ENCODE data around the gene TCF25.
"Not testable (repeated sequence)": the region's sequence is repeated elsewhere in the genome, so short reads cannot be mapped to it uniquely, and the experiment has no call there.

The TCF25 gene

GRCh38 chr16:89873109-89873971, at the start of gene TCF25:
Gene TCF25, plus strand, starts transcription at chr16:89873592. Its CDS starts 76 bp downstream, at chr16:89873668.
- no peak for FAIRE-seq
- TF ChIP-seq CTCF (IDR thresholded peaks at IDR 0.05; ENCODE audit: insufficient read depth, missing control alignments), result no peak
- peak; percentile 40 for DNase-seq (ENCODE audit: insufficient read length, low spot score)

GRCh38 chr16:89823824-89824148, 49.6 kb upstream of the TCF25 start:
- not testable (repeated sequence) for FAIRE-seq; DNase-seq (ENCODE audit: insufficient read length, low spot score)

- no peak for TF ChIP-seq CTCF (IDR thresholded peaks at IDR 0.05; ENCODE audit: insufficient read depth, missing control alignments)
- FAIRE-seq (no peak), DNase-seq (ENCODE audit: insufficient read length, low spot score) (no peak)
Observed at GRCh38 chr16:89826531-89827382, 46.6 kb upstream of the TCF25 start.

GRCh38 chr16:89827383-89828198, 45.8 kb upstream of the TCF25 start:
- FAIRE-seq (no peak), DNase-seq (ENCODE audit: insufficient read length, low spot score) (no peak)
- no peak for TF ChIP-seq CTCF (IDR thresholded peaks at IDR 0.05; ENCODE audit: insufficient read depth, missing control alignments)

GRCh38 chr16:89828199-89828869, 45.1 kb upstream of the TCF25 start, which contains the start of gene SPIRE2:
Gene SPIRE2, plus strand, starts transcription at chr16:89828475. Its CDS starts 76 bp downstream, at chr16:89828551.
- no peak for DNase-seq (ENCODE audit: insufficient read length, low spot score)
- TF ChIP-seq CTCF (IDR thresholded peaks at IDR 0.05; ENCODE audit: insufficient read depth, missing control alignments), result no peak
- FAIRE-seq, result no peak

GRCh38 chr16:89828870-89829629, 44.3 kb upstream of the TCF25 start:
- no peak for TF ChIP-seq CTCF (IDR thresholded peaks at IDR 0.05; ENCODE audit: insufficient read depth, missing control alignments)
- FAIRE-seq, result no peak
- no peak for DNase-seq (ENCODE audit: insufficient read length, low spot score)
